CD4-positive, alpha-beta T cell treated with Interleukin-2 at 100 ng/mL for 4 hours (primary cell): ENCODE data around the gene GATAD1.
"Not testable (repeated sequence)": the region's sequence is repeated elsewhere in the genome, so short reads cannot be mapped to it uniquely, and the experiment has no call there.

Source experiments
- DNase-seq: peaks from one replicate; pipeline ENCODE4 v3.0.0-alpha.2; 2020; ENCODE audit warnings: low spot score

The GATAD1 gene

GRCh38 chr7:92483624-92484023 is 36.3 kb downstream of the GATAD1 start:
- DNase-seq, result not testable (repeated sequence)

- not testable (repeated sequence) for DNase-seq
Observed at GRCh38 chr7:92484226-92484625, 36.9 kb downstream of the GATAD1 start.

GRCh38 chr7:92485267-92485892 is 38.1 kb downstream of the GATAD1 start:
- no peak for DNase-seq

- no peak for DNase-seq
Observed at GRCh38 chr7:92485974-92486373, 38.7 kb downstream of the GATAD1 start.

GRCh38 chr7:92487804-92488203 is 40.5 kb downstream of the GATAD1 start:
- no peak for DNase-seq

GRCh38 chr7:92489634-92490033 is 42.4 kb downstream of the GATAD1 start:
- no peak for DNase-seq

- no peak for DNase-seq
Observed at GRCh38 chr7:92496876-92497275, 49.6 kb downstream of the GATAD1 start.

GRCh38 chr7:92498557-92498956 is 51.3 kb downstream of the GATAD1 start:
- DNase-seq, result no peak

GRCh38 chr7:92503767-92504166 is 56.5 kb downstream of the GATAD1 start:
- DNase-seq, result no peak

GRCh38 chr7:92504563-92504962 is 57.3 kb downstream of the GATAD1 start:
- DNase-seq, result no peak

GRCh38 chr7:92506363-92506762 is 59.1 kb downstream of the GATAD1 start:
- no peak for DNase-seq

GRCh38 chr7:92508946-92509345 is 61.7 kb downstream of the GATAD1 start:
- DNase-seq, result no peak
